Brain microvascular endothelial cell (primary cell): ENCODE data around the gene MPEG1.

ENCODE experiments used
- DNase-seq: peaks from one replicate; pipeline ENCODE4 v3.0.0-alpha.2; 2020
- H3K27ac ChIP-seq: fragments of 250-450 bp; sonication (Bioruptor Pico); 2 replicates; pipeline ENCODE4 v1.5.1; 2020; ENCODE audit warnings: mild to moderate bottlenecking, moderate library complexity
- H3K27me3 ChIP-seq: fragments of 250-450 bp; sonication (Bioruptor Pico); replicated peaks from 2 replicates; pipeline ENCODE4 v1.5.1; 2020; ENCODE audit warnings: mild to moderate bottlenecking
- H3K36me3 ChIP-seq: fragments of 250-450 bp; sonication (Bioruptor Pico); replicated peaks from 2 replicates; pipeline ENCODE4 v1.5.1; 2020; ENCODE audit warnings: mild to moderate bottlenecking
- H3K4me3 ChIP-seq: 2 replicates; pipeline ENCODE4 v1.5.1; 2011; ENCODE audit warnings: low read depth, mild to moderate bottlenecking, control low read depth, low read length, moderate library complexity
- CTCF ChIP-seq: IDR thresholded peaks from 2 replicates; pipeline ENCODE4 v1.5.1; 2011; ENCODE audit warnings: low read depth, mild to moderate bottlenecking, moderate library complexity, low read length, control low read depth, inconsistent platforms; ENCODE audit errors: missing control alignments
- in situ Hi-C: cut with HindIII; loops from 2 replicates; pipeline ENCODE4 v1.10.0; 2017; ENCODE audit warnings: low sequenced_read_pairs, low pct_ligation_motif_present

Gene MPEG1

GRCh38 chr11:59191890-59192289, 20.8 kb downstream of the MPEG1 start:
- H3K36me3 ChIP-seq = no peaks in the 10 kb centered on the region
- in situ Hi-C loops = no loop called here
- DNase-seq = no peak

GRCh38 chr11:59191095-59191494, 21.6 kb downstream of the MPEG1 start:
- in situ Hi-C loops = no loop called here
- Histone ChIP-seq H3K27ac (no peak overlapping the region), H3K36me3 (no peaks in the 10 kb centered on the region), H3K4me3 (no peak overlapping the region), H3K27me3 (no peaks in the 10 kb centered on the region)
- no peak for DNase-seq
- no peak for TF ChIP-seq CTCF

More at GRCh38 chr11:59191890-59192289, 20.8 kb downstream of the MPEG1 start:
- Histone ChIP-seq H3K27me3 (no peaks in the 10 kb centered on the region), H3K27ac (no peak overlapping the region), H3K4me3 (no peak overlapping the region)
- TF ChIP-seq CTCF = no peak

GRCh38 chr11:59189986-59190385, 22.7 kb downstream of the MPEG1 start:
- TF ChIP-seq CTCF = no peak
- Histone ChIP-seq H3K27ac (no peak overlapping the region), H3K27me3 (no peaks in the 10 kb centered on the region), H3K4me3 (no peak overlapping the region), H3K36me3 (no peaks in the 10 kb centered on the region)
- in situ Hi-C loops = no loop called here
- DNase-seq = no peak

GRCh38 chr11:59188954-59189353, 23.8 kb downstream of the MPEG1 start:
- no peak overlapping the region for H3K27ac ChIP-seq
- no peaks in the 10 kb centered on the region for H3K36me3 ChIP-seq

GRCh38 chr11:59187587-59187986, 25.1 kb downstream of the MPEG1 start:
- no peak for TF ChIP-seq CTCF
- H3K36me3 ChIP-seq = no peaks in the 10 kb centered on the region
- DNase-seq = no peak
- H3K27me3 ChIP-seq = no peaks in the 10 kb centered on the region
- H3K4me3 ChIP-seq = no peak overlapping the region
- no peak overlapping the region for H3K27ac ChIP-seq
- in situ Hi-C loops = no loop called here

More at GRCh38 chr11:59188954-59189353, 23.8 kb downstream of the MPEG1 start:
- no peak for TF ChIP-seq CTCF
- in situ Hi-C loops = no loop called here
- H3K4me3 ChIP-seq = no peak overlapping the region
- no peaks in the 10 kb centered on the region for H3K27me3 ChIP-seq
- no peak for DNase-seq

- Histone ChIP-seq H3K27me3 (no peaks in the 10 kb centered on the region), H3K27ac (no peak overlapping the region), H3K36me3 (no peaks in the 10 kb centered on the region), H3K4me3 (no peak overlapping the region)
- DNase-seq = no peak
- in situ Hi-C loops = no loop called here
- no peak for TF ChIP-seq CTCF
These were observed 25.7 kb downstream of the MPEG1 start for GRCh38 chr11:59187035-59187434.
